ENCODE results near the gene RAB36.

DNA sequence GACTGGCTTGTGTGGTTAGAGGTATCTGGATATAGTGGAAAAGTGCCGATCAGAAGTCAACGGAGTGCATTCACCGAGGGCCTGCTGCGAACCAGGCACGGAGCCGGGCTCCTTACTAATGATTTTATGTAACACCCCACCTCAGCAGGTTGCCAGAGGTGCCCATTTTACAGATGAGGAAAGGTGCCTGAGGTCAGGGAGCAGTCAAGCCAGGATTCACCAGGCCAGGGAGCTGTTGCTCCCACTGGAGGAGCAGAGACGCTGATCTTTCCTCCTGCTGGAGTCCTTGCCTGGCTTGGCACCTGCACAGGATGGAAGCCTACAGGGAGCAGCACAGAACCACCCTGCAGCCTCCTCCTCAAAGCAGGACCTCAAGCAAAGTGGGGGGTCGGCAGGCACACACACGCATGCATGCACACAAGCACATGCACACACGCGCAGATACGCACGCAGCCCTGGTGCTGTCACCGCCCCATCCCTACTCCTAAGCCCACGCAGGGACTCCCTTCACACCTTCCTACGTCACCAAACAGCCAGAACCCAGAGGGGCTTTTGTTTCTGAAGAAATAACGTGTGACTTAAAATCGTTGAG, 19.7 kb upstream of the RAB36 start:
- TF ChIP-seq, protein P1, sequence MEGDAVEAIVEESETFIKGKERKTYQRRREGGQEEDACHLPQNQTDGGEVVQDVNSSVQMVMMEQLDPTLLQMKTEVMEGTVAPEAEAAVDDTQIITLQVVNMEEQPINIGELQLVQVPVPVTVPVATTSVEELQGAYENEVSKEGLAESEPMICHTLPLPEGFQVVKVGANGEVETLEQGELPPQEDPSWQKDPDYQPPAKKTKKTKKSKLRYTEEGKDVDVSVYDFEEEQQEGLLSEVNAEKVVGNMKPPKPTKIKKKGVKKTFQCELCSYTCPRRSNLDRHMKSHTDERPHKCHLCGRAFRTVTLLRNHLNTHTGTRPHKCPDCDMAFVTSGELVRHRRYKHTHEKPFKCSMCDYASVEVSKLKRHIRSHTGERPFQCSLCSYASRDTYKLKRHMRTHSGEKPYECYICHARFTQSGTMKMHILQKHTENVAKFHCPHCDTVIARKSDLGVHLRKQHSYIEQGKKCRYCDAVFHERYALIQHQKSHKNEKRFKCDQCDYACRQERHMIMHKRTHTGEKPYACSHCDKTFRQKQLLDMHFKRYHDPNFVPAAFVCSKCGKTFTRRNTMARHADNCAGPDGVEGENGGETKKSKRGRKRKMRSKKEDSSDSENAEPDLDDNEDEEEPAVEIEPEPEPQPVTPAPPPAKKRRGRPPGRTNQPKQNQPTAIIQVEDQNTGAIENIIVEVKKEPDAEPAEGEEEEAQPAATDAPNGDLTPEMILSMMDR (conservative IDR thresholded peaks at IDR 0.05; ENCODE audit: low read length): no peak
- TF ChIP-seq EZH2phosphoT487 (IDR thresholded peaks at IDR 0.05; ENCODE audit: borderline replicate concordance): no peak
